ENCODE measurements around the gene TRIM50. TPM values are rescaled to one million over a fixed set of nuclear protein-coding genes. Genes with fewer than 3 reads are reported as not detected.
"Not testable (repeated sequence)": the region's sequence is repeated elsewhere in the genome, so short reads cannot be mapped to it uniquely, and the experiment has no call there.

The TRIM50 gene
- total RNA-seq, 1 donor from 2014 or later = not detected

- Mint-ChIP-seq H3K27me3 (no peaks in the 10 kb centered on the region), H3K9me3 (no peaks in the 10 kb centered on the region), H3K4me3 (no peak overlapping the region), H3K36me3 (ENCODE audit: low read depth) (no peaks in the 10 kb centered on the region), H3K27ac (no peak overlapping the region), H3K4me1 (peaks cover under 1% of the 10 kb centered on the region)
- intact Hi-C loops (cut with micrococcal nuclease) = no loop called here
- DNase-seq = no peak
These were observed 13.6 kb downstream of the TRIM50 start for GRCh38 chr7:73314271-73314670.

GRCh38 chr7:73313521-73313906 lies 14.4 kb downstream of the TRIM50 start:
- peaks cover 4% of the 10 kb centered on the region for H3K36me3 Mint-ChIP-seq (ENCODE audit: low read depth)
- intact Hi-C loops (cut with micrococcal nuclease) = no loop called here
- no peaks in the 10 kb centered on the region for H3K9me3 Mint-ChIP-seq
- H3K4me1 Mint-ChIP-seq = peaks cover 4% of the 10 kb centered on the region
- H3K27me3 Mint-ChIP-seq = no peaks in the 10 kb centered on the region
- H3K27ac Mint-ChIP-seq = no peak overlapping the region
- H3K4me3 Mint-ChIP-seq = no peak overlapping the region
- no peak for DNase-seq

- no peaks in the 10 kb centered on the region for H3K27me3 Mint-ChIP-seq
- no peak overlapping the region for H3K4me3 Mint-ChIP-seq
- peaks cover 7% of the 10 kb centered on the region for H3K4me1 Mint-ChIP-seq
- no peak overlapping the region for H3K27ac Mint-ChIP-seq
- H3K36me3 Mint-ChIP-seq (ENCODE audit: low read depth) = peaks cover 6% of the 10 kb centered on the region
- no peaks in the 10 kb centered on the region for H3K9me3 Mint-ChIP-seq
- DNase-seq = no peak
- intact Hi-C loops (cut with micrococcal nuclease) = no loop called here
These were observed 14.9 kb downstream of the TRIM50 start for GRCh38 chr7:73312831-73313520.

GRCh38 chr7:73311421-73311820 lies 16.5 kb downstream of the TRIM50 start:
- intact Hi-C loops (cut with micrococcal nuclease); H3K9me3 Mint-ChIP-seq; H3K27ac Mint-ChIP-seq; H3K27me3 Mint-ChIP-seq; DNase-seq; H3K4me3 Mint-ChIP-seq: not testable (repeated sequence)
- Mint-ChIP-seq H3K36me3 (ENCODE audit: low read depth) (peaks cover 18% of the 10 kb centered on the region), H3K4me1 (peaks cover 18% of the 10 kb centered on the region)

GRCh38 chr7:73308665-73309214 lies 19.1 kb downstream of the TRIM50 start, which contains the start of gene NSUN5:
NSUN5 (minus strand) TSS chr7:73308826; CDS start chr7:73308790, 36 bp downstream.
- H3K9me3 Mint-ChIP-seq = no peaks in the 10 kb centered on the region
- intact Hi-C loops (cut with micrococcal nuclease) = no loop called here

GRCh38 chr7:73308074-73308664 lies 19.7 kb downstream of the TRIM50 start:
- intact Hi-C loops (cut with micrococcal nuclease) = no loop called here
- no peaks in the 10 kb centered on the region for H3K27me3 Mint-ChIP-seq

More at GRCh38 chr7:73308665-73309214, 19.1 kb downstream of the TRIM50 start, which contains the start of gene NSUN5:
- peak; percentile 97 for DNase-seq
- Mint-ChIP-seq H3K27me3 (no peaks in the 10 kb centered on the region), H3K4me1 (peaks cover 23% of the 10 kb centered on the region), H3K36me3 (ENCODE audit: low read depth) (peaks cover 29% of the 10 kb centered on the region), H3K4me3 (peak within 1 kb of the TSS; percentile 100), H3K27ac (peak within 1 kb of the TSS; percentile 97)

GRCh38 chr7:73307436-73307835 lies 20.4 kb downstream of the TRIM50 start:
- peak overlapping the region; percentile 100 for H3K4me3 Mint-ChIP-seq
- H3K27me3 Mint-ChIP-seq = no peaks in the 10 kb centered on the region

More at GRCh38 chr7:73308074-73308664, 19.7 kb downstream of the TRIM50 start:
- Mint-ChIP-seq H3K4me1 (peaks cover 23% of the 10 kb centered on the region), H3K36me3 (ENCODE audit: low read depth) (peaks cover 30% of the 10 kb centered on the region), H3K27ac (peak overlapping the region; percentile 97), H3K4me3 (peak overlapping the region; percentile 100), H3K9me3 (no peaks in the 10 kb centered on the region)
- DNase-seq = no peak

GRCh38 chr7:73304612-73305387 lies 23.1 kb downstream of the TRIM50 start:
- intact Hi-C loops (cut with micrococcal nuclease); H3K9me3 Mint-ChIP-seq; H3K27me3 Mint-ChIP-seq; H3K4me3 Mint-ChIP-seq; H3K27ac Mint-ChIP-seq; DNase-seq: not testable (repeated sequence)
- Mint-ChIP-seq H3K36me3 (ENCODE audit: low read depth) (peaks cover 34% of the 10 kb centered on the region), H3K4me1 (peaks cover 23% of the 10 kb centered on the region)

More at GRCh38 chr7:73307436-73307835, 20.4 kb downstream of the TRIM50 start:
- DNase-seq = no peak
- peak overlapping the region; percentile 60 for H3K27ac Mint-ChIP-seq
- H3K4me1 Mint-ChIP-seq = peaks cover 23% of the 10 kb centered on the region
- intact Hi-C loops (cut with micrococcal nuclease) = no loop called here
- H3K9me3 Mint-ChIP-seq = no peaks in the 10 kb centered on the region
- H3K36me3 Mint-ChIP-seq (ENCODE audit: low read depth) = peaks cover 34% of the 10 kb centered on the region

- intact Hi-C loops (cut with micrococcal nuclease) = no loop called here
- peaks cover 21% of the 10 kb centered on the region for H3K4me1 Mint-ChIP-seq
- H3K27ac Mint-ChIP-seq = no peak overlapping the region
- H3K9me3 Mint-ChIP-seq = no peaks in the 10 kb centered on the region
- no peaks in the 10 kb centered on the region for H3K27me3 Mint-ChIP-seq
- DNase-seq = no peak
- H3K4me3 Mint-ChIP-seq = no peak overlapping the region
- peaks cover 34% of the 10 kb centered on the region for H3K36me3 Mint-ChIP-seq (ENCODE audit: low read depth)
These were observed 23.8 kb downstream of the TRIM50 start for GRCh38 chr7:73304071-73304470.

- Mint-ChIP-seq H3K36me3 (ENCODE audit: low read depth) (peaks cover 31% of the 10 kb centered on the region), H3K4me1 (peaks cover 19% of the 10 kb centered on the region), H3K27me3 (no peaks in the 10 kb centered on the region), H3K9me3 (no peaks in the 10 kb centered on the region), H3K27ac (no peak overlapping the region), H3K4me3 (no peak overlapping the region)
- intact Hi-C loops (cut with micrococcal nuclease) = no loop called here
- DNase-seq = no peak
These were observed 24.3 kb downstream of the TRIM50 start for GRCh38 chr7:73303546-73303945.

GRCh38 chr7:73302846-73303245 lies 25.0 kb downstream of the TRIM50 start:
- Mint-ChIP-seq H3K36me3 (ENCODE audit: low read depth) (peaks cover 27% of the 10 kb centered on the region), H3K4me1 (peaks cover 15% of the 10 kb centered on the region)
- H3K27ac Mint-ChIP-seq; intact Hi-C loops (cut with micrococcal nuclease); H3K4me3 Mint-ChIP-seq; DNase-seq; H3K27me3 Mint-ChIP-seq; H3K9me3 Mint-ChIP-seq: not testable (repeated sequence)

- H3K27ac Mint-ChIP-seq; H3K4me3 Mint-ChIP-seq; H3K4me1 Mint-ChIP-seq; H3K27me3 Mint-ChIP-seq; intact Hi-C loops (cut with micrococcal nuclease); DNase-seq; H3K9me3 Mint-ChIP-seq: not testable (repeated sequence)
- H3K36me3 Mint-ChIP-seq (ENCODE audit: low read depth) = peaks cover 14% of the 10 kb centered on the region
These were observed 26.8 kb downstream of the TRIM50 start for GRCh38 chr7:73301108-73301507.

- DNase-seq; H3K27me3 Mint-ChIP-seq; H3K4me1 Mint-ChIP-seq; H3K4me3 Mint-ChIP-seq; intact Hi-C loops (cut with micrococcal nuclease); H3K36me3 Mint-ChIP-seq (ENCODE audit: low read depth); H3K27ac Mint-ChIP-seq; H3K9me3 Mint-ChIP-seq: not testable (repeated sequence)
These were observed 28.1 kb downstream of the TRIM50 start for GRCh38 chr7:73299812-73300211.

GRCh38 chr7:73297706-73298105 lies 30.2 kb downstream of the TRIM50 start:
- DNase-seq; H3K4me1 Mint-ChIP-seq; H3K27ac Mint-ChIP-seq; H3K9me3 Mint-ChIP-seq; H3K4me3 Mint-ChIP-seq; H3K27me3 Mint-ChIP-seq; intact Hi-C loops (cut with micrococcal nuclease); H3K36me3 Mint-ChIP-seq (ENCODE audit: low read depth): not testable (repeated sequence)

Data from activated CD4-positive, alpha-beta T cell treated with anti-CD3 and anti-CD28 coated beads, Interleukin-2, amount 10 ng/mL, durations not matched to agents 24 days and 14 days (primary cell).